ENCODE data around the gene SPAG7.
A peak's percentile ranks its signal among the peaks of the same experiment; 100 is the strongest.

SPAG7 gene

DNA sequence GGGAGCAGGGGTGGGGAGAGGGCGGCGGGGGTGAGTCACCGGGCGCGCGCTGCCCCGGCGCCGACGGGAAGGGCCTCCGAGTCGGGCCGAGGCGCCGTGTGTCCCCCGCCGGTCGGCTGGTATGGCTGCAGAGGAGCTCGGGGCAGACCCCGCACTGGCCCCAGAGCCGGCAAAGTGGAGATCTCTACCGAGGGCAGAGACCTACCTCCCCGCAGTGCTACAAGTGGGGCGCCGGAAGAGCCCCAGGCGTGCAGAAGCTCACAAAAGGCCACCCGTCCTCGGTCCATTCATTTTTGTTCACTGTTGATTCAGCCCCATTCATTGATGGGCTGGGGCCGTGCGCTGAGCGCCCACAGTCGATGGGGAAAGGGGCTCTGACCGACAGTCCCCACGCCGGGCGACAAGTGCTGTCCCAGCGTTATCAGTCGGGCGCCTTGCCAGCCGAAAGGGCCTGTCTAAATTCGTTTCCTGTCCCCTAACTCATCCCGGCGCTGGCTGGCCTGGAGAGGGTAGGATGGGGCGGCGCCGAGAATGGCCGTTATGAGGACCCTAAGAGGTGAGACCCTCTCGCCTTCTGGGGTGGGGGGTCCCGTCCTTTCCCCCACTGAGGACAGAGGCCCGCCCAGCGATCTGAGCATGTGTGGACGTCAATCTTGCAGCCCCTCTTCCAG, 17.4 kb downstream of the SPAG7 start:
- no peak for DNase-seq (ENCODE audit: low read depth in 2 of 2)

DNA sequence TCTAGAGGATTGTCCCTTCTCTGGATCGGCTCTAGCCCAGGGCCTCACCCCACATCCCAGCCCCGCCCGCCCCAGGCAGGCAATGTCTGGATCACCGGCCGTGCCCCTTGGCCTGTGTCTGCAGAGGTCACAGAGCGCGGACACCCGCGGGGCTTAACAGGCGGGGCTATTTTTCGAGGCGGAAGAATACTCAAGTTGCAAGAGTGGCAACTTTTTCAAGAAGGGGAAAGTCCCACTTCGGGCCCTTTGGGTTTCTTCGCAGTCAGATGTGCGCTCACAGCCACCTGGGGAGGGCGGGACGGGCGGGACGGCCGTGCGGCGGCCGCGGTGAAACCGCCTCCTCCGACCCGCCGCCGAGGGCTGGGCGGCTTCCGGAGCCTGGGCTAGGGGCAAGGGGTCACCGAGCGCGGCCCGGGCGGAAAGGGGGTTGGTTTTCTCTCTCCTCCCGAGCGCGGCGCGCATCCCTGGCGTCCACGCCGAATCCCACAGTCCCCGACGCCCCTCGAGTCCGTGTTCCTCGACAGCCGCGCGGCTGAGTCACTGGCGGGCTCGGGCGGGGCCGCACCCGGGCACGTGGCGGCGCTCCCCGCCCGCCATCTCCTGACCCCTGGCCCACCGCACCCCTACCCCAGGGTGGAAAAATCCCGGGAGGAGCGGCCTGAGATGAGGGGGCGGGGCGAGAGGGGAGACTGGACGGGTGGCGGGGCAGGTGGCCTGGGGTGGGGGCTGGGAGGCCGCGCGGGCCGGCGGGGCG, 18.1 kb downstream of the SPAG7 start:
- DNase-seq (ENCODE audit: low read depth in 2 of 2) = peak in 1 of 2 donors; percentile 58

DNA sequence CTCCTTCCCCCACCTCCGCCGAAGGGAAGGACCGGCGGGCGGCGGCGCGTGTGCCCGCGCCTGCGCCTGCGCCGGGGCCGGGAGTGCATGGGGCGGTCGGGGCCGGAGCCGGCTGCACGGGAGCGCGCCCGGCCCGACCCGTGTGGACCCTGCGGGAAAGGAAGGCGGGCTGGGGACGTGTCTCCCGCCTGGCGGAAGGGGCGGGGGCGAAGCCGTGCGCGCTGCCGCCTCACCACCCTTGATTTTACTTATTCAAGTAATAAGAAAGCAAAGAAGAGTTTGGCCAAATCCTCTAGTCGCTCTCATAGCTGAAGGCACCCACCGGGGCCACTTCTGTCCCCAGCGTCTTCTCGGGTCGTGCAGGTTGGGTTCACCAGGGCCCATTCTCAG, 18.7 kb downstream of the SPAG7 start:
- no peak for DNase-seq (ENCODE audit: low read depth in 2 of 2)

DNA sequence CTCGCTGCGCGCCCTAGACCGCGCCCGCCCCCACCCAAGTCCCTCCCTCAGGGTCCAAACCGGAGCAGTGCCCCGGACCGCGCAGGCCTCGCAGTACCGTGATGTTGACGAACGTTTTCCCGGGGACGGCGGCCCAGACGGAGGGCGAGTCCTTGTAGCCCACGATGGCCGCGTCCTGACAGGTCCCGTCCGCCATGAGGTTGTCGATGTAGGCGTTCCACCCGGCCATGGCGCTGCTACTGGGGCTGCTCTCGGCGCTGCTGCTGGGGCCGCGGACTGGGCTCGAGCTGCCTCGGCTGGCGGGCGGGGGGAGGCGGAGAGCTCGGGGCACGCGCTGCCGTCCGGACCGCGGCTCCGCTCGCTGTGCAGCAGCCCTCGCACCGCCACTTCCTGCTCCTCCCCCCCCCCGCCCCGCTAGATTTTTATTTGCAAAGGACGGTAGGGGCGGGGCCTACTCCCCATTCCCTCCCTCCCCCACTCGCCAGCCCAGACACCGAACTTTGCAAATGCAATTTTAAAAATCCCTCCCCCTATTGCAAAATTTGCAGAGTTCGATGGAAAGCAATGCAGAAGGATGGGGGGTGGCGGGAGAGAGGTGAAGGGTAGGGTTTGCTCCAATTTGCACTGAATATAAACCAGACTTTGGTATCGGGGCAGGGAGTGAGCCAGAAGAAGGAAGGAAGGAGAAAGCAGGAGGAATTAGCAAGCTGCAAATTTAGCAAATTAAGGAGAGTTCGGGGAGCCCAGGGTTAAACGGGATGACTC, 19.3 kb downstream of the SPAG7 start, which contains the start of gene PFN1:
Gene PFN1 (minus strand): TSS at position 365 of the 765 bp plus-strand sequence. CDS start 136 bp downstream, at position 229.
- DNase-seq (ENCODE audit: low read depth in 2 of 2) = peak; percentile 79 to 85

DNA sequence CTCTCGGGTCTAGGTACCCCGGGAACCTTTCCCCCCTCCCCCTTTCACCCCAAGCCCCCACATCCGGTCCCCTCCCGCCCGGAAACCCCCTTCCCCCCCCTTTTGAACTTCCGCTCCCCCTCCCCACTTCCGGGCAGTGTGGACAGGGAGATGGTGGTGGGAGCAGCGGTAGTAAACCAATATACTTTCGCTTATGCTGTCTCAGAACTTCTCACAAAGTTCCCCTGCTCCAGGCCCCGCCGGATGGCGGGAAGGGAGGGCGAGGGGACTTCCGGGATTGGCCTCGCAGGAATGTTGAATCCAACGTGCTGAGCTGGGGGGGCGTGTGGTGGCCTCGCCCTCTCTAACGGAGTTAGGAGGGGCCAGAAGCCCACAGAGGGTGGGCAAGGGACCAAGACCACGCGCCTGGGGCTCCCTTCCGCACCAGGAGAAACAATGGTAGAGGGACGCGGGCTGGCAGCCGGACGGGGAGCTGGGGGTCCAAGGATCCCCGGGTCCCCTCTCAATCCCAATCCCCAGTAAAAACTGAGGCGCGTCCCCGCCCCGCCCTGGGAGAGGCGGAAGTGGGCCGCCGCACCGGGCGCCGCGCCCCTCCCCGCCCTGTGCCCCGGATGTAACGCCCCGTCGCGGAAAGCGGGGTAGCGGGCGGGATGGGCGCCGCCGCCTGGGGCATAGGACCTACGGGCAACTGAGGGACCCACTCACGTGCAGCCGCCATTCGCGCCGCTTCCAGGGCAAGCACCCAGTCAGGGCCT, 20.0 kb downstream of the SPAG7 start:
- DNase-seq (ENCODE audit: low read depth in 2 of 2) = no peak

DNA sequence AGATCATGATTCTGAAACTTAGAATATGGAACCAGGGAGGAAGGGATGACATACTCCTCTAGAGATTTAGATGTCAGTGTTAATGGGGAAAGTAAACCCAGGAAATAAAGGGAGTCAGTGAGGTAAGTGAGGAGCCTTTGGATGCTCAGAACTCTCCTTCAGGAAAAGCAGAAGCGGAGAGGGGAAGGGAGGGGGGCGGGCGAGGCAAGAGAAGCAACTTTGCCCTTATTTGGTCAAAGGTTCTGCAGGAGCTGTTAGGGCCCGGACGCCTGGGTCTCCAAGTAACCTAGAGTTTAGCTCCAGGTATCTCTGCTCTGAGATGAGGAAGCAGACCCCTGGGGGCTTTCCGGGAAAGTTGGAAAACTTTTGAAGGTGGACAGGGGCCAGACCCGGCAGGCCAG, 20.6 kb downstream of the SPAG7 start:
- DNase-seq (ENCODE audit: low read depth in 2 of 2) = no peak

DNA sequence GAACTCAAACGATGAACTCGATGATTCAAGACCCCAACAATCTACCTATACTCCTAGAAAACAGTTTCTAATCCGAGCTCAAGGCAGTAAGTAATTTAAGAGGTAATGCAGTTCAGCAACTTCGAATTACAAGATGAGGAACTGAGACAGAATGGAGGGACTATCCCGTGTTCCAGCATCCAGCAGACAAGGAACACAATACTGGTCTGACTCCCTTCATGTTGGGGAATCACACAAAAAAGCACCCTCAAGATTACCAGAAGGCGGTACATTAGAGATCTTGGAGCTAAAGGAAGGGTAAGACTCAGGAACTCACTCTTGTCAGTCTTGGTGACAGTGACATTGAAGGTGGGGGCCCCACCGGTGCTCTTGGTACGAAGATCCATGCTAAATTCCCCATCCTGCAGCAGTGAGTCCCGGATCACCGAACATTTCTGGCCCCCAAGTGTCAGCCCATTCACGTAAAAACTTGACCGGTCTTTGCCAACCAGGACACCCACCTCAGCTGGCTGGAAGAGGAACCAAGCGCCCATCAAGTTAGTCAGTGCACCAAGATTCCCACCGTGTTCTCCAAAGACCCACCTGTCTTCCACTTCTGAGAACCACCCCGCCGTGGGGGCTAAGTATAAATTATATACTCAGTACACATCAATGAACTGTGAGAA, 21.2 kb downstream of the SPAG7 start:
- DNase-seq (ENCODE audit: low read depth in 2 of 2) = no peak

DNA sequence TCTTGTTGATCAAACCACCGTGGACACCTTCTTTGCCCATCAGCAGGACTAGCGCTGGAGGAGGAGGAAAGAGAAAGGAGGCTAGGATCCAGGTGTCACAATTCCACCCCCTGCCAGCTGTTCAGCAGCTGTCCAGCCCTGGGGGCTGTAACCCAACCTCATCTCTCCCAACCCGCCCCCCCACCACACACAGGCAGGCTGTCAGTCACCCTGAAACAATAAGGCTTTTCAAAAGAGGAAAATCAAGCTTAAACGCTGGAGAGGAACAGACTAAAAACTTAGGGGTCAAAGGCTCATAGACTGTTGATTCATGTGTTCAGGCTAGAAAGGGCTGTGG, 21.7 kb downstream of the SPAG7 start:
- DNase-seq (ENCODE audit: low read depth in 2 of 2) = no peak

DNA sequence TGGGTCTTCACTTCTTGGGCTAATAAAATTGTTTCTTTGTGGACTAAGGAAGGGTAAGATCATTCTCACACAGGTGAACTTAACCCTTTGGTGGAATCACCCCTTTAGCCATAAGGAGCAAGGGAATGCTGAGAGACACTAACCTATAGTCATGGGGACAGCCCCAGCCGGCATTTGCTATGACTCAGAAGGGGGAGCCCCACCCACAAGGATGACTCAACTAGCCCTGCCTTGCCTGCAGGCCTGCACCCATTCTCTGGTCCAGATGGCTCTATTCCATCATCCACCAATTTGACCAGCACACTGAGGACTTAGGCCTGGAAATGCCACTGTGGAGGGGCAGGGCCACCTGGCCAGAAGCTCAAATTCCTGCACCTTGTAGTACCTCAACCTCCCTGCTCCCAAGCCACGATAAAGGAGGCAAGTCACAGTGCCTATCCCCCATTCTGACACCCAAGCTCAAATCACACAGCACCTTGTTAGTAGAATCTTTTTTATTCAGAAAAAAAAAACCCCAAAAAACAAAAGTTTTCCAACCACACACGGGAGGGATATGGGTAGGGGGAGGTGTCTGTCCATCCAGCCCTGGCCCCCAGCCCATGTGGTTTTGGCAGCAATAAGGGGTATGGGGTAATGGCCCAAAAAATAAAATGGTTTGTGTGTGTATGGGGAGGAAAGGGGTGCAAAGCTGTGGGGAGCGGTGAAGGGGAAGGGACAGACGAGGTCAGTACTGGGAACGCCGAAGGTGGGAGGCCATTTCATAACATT, 22.3 kb downstream of the SPAG7 start:
- peak; percentile 73 to 74 for DNase-seq (ENCODE audit: low read depth in 2 of 2)

DNA sequence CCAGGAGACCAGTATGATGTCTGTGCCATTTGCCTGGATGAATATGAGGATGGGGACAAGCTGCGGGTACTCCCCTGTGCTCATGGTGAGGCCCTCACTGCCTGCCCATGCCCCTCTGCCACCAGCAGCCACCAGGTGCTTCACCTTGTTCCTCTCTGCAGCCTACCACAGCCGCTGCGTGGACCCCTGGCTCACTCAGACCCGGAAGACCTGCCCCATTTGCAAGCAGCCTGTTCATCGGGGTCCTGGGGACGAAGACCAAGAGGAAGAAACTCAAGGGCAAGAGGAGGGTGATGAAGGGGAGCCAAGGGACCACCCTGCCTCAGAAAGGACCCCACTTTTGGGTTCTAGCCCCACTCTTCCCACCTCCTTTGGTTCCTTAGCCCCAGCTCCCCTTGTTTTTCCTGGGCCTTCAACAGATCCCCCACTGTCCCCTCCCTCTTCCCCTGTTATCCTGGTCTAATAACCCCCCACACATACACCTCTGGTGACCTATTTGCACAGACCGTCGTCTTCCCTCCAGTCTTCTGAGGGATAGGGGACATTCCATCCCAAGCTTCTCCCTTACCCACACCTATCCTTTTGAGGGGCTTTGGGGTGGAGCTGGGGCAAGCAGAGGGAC, 23.0 kb downstream of the SPAG7 start:
- no peak for DNase-seq (ENCODE audit: low read depth in 2 of 2)

DNA sequence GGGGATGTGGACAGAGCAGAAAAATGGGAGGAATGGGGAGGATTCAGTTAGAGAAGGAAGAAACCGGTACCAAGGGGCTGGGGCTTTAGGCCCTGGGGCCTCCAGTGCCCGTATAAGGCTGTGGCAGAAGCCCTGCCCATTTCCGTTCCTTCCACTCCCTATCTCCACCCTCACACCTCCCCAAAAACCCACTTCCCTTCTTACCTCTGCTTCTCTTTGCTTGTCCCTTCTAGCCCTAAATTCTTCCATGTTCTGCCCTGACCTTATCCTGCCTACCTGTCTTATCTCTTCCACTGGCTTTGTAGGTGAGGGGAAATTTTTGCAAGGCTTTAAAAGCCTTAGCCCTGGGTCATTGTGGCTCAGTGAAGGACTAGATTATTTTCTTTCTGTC, 23.5 kb downstream of the SPAG7 start:
- DNase-seq (ENCODE audit: low read depth in 2 of 2) = no peak

DNA sequence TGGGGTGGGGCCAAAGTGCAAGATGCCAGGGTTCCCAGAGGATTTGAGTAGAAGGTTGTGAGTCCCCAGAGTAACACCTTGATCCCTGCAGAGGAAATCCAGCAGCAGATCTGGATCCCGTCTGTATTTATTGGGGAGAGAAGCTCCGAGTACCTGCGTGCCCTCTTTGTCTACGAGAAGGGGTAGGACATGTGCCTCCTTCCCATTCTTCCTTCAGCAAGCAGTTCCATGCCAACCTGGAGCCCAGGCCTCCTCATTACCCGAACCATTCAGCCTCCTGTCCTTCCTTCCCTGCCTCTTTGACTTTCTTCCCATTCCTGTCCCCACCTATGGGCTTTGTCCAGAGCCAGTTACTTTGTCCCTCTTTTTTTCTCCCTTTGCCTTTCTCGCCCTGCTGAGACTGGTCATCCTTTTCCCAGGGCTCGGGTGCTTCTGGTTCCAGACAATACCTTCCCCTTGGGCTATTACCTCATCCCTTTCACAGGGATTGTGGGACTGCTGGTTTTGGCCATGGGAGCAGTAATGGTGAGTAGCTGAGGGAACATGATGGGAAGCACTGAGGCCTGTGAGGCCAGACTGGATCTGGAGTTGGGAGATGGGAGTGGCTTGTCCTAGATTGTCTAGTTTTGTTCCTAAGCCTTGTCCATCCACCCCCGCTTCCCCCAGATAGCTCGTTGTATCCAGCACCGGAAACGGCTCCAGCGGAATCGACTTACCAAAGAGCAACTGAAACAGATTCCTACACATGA, 24.7 kb downstream of the SPAG7 start:
- no peak for DNase-seq (ENCODE audit: low read depth in 2 of 2)

DNA sequence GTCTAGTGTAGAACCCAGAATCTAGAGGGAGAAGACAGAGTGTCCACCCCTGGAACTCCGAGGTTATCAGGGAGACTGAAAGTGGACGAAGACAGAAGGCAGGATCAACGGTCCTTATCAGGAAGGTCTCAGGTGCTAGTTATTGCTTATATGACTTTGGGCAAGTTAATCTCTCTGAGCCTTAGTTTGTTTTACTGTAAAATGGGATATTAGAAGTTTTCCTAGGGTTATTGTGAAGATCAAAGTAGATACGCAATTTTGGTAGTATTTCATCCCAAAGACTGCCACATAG, 26.4 kb downstream of the SPAG7 start:
- DNase-seq (ENCODE audit: low read depth in 2 of 2) = no peak

DNA sequence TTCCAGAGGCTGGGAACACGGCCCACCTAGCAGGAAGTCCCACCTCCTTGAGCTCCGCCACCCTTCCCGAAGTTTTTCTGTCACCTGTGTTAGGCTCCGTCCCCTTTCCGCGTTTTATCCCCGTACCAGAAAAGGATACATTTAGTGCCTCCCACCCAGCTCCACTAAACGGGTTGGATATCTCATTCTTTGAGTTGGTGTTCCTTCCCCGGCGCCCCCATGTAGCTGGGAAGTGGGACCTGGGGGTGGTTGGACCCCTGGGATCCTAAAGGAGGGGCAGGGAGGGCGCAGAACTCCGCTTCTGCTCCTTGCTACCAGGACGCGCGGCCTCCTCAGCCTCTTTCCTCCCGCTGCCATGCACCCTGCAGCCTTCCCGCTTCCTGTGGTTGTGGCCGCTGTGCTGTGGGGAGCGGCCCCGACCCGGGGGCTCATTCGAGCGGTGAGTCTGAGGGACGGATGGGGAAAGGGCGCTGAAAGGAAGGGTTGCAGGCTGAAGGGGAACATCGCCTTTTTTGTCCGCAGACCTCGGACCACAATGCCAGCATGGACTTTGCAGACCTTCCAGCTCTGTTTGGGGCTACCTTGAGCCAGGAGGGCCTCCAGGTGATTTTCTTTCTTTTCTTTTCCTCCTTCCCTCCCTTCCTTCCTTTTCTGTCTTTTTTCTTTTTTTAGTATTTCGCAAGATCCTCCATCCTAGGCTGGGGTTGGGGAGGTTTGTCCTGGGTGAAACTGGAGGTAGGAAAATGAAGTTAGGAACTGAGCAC, 26.9 kb downstream of the SPAG7 start:
- DNase-seq (ENCODE audit: low read depth in 2 of 2) = no peak

DNA sequence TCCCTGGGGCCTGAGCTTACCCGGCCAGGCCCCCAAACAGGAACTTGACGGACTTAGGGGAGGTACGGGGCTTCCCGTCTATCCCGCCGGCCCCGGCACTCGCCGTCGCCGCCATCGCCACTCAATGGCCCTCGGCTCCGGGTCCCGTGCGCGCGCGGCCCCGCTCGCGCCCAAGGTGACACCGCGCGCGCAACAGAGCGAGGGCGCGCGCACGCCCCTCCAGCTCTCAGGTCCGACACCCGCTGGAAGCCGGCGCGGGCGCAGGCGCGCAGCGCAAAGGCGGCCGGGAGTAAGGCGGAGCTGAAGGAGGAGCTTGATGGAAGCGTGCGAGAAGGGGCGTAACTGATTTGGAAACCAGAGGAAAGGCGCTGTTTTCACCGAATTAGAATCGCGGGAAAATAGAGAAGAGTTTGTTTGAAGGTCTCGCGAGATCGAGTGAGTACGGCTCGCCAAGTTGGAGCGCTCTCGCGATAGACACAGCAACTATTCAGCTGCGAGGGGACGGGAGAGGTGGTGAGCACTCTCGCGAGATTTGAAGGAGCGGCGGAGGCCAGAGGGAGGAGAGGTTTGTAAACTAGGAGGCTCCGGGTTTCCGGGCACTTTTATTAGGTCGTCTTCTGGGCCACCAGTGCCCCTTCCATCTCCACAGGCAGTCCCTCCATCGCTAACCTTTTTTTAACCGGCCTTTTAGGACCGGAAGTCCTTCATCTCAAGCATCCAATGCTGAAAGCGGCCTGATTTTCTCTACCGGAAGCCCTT, 27.6 kb downstream of the SPAG7 start, which contains the start of the genes RNF167 and SLC25A11:
Gene RNF167 (plus strand): TSS at position 473 of the 759 bp plus-strand sequence. CDS start 642 bp downstream, outside the sequence.
Gene SLC25A11 (minus strand): TSS at position 251 of the 759 bp plus-strand sequence. CDS start 136 bp downstream, at position 115.
- peak; percentile 88 to 95 for DNase-seq (ENCODE audit: low read depth in 2 of 2)

DNA sequence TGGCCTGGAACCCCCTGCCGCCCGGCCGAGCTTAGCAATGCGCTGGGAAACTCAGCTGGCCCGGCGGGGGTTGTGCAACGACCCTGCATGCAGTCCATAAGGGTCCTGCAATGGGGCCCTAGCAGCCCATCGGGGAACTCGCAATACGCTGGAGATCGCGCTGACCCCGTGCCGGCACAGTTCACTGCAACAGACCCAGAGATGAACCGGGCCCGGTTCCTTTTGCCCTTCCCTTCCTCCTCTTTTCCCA, 28.1 kb downstream of the SPAG7 start:
- DNase-seq (ENCODE audit: low read depth in 2 of 2) = no peak

DNA sequence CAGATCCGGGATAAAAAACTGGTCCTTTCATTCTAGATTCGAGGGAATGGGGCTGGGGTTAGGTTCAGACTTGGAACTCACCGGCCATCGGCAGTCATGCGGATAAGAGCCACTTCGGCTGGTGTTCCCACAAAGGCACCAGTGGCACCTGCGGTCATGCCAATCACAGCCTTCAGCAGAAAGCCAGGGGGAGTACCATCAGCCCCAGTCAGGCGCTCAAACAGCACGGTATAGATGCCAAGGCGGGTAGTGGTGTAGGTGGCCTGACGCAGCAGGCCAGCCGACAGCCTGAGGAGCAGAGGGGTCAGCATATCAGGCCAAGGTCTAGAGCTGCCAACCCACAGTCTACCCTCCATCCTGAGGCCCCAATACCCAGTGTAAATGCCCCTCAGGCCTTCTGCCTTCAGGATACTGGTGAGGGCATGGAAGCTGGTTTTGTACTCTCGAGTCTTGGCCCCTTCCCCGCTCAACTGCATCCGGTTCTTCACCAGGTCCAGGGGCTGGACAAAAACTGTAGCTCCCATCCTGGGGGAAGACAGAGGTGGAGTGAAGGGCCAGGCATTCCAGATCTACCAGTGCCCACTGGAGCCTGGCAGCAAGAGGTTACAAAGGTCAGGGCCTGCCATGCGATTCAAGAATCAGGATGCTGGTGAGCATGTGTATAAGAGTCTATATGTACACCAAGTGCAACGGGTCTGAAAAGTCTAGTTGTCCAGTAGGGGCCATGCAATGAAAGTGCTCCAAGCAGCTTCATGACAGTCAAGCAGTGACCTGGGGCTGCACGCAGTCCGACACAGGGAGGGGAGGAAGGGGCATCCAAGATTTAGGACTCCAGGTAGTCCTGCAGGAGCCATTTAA, 28.7 kb downstream of the SPAG7 start:
- no peak for DNase-seq (ENCODE audit: low read depth in 2 of 2)
